GM10266 (cell line): ENCODE data around the gene TMEM26.

Source experiments
- DNase-seq: peaks from one replicate; pipeline ENCODE4 v3.0.0; 2012; ENCODE audit errors: extremely low spot score
- TF ChIP-seq, protein P1 (sequence below): IDR thresholded peaks from 2 replicates; pipeline ENCODE4 v1.5.1; 2012; ENCODE audit warnings: mild to moderate bottlenecking, low read depth; ENCODE audit not compliant: control insufficient read depth, insufficient read depth; ENCODE audit errors: missing control alignments

TMEM26 gene

DNA sequence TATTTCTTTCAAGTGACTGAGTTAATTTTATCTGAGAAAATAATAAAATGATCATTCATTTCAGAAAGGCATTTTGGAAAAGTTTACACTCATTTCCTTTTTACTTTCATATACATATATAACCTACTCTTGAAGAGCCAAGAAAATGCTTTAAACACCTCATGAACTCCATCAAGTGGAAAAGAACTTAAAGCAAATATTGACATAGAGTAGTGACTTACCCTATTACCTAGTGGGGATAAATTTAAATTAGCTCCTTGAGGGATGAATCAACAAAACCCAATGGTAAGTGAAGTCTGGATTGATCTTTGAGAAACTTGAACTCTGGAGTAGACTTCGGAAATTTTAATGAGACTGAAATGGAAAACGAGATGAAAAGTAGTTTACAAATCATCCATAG lies 88.6 kb downstream of the TMEM26 start:
- no peak for DNase-seq
- TF ChIP-seq, protein P1, sequence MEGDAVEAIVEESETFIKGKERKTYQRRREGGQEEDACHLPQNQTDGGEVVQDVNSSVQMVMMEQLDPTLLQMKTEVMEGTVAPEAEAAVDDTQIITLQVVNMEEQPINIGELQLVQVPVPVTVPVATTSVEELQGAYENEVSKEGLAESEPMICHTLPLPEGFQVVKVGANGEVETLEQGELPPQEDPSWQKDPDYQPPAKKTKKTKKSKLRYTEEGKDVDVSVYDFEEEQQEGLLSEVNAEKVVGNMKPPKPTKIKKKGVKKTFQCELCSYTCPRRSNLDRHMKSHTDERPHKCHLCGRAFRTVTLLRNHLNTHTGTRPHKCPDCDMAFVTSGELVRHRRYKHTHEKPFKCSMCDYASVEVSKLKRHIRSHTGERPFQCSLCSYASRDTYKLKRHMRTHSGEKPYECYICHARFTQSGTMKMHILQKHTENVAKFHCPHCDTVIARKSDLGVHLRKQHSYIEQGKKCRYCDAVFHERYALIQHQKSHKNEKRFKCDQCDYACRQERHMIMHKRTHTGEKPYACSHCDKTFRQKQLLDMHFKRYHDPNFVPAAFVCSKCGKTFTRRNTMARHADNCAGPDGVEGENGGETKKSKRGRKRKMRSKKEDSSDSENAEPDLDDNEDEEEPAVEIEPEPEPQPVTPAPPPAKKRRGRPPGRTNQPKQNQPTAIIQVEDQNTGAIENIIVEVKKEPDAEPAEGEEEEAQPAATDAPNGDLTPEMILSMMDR, result no peak

DNA sequence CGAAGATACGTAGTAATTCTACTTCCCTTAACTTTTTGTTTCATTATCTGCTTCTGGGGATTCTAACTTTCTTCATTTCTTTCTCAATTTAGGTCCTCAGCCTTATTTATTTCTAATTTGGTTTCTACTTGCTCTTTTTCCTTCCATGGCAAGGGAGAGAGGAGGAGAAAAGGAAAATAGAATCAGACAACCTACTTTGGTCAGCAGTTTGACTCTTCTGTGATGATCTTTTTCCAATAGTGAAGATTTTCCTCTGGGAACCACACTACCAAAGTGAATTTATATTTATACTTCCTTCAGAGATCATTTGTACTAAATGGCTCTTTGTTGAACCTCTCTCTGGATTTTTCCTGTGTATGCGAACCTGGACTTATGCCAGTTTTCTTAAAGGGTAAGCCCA lies 90.2 kb downstream of the TMEM26 start:
- no peak for DNase-seq
- TF ChIP-seq, protein P1, result no peak

DNA sequence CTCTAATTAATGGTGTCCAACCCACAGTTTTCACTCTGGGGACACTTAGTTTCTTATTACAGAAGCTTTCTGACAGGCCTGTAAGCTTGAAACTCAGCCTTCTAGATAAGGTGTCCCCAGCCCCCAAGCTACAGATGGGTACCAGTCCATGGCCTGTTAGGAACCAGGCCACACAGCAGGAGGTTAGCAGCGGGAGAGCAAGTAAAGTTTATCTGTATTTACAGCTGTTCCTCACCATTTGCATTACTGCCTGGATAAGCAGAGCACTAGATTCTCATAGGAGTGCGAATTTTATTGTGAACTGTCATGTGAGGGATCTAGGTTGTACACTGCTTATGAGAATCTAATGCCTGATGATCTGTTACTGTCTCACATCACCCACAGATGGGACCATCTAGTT lies 93.7 kb downstream of the TMEM26 start:
- TF ChIP-seq, protein P1, result no peak

DNA sequence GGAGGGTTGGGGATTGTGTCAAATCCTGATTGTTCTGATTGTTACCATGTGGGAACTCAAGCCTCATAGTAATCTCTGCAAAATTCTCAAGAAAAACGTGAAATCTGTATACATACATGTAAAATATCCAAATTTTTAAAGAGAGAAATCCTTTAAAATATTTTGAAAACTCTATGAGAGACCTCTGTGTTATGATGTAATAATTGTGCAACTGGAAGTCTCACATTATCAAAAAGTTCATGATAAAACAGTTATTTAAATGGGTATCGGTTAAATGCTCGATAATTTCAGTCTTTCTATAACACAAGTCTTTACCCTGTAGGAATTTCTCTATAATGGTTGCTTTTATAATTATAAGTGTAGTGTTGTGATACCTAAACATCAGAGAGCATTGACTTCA lies 95.5 kb downstream of the TMEM26 start:
- TF ChIP-seq, protein P1, result no peak
- DNase-seq, result no peak

More for the DNA sequence above, 93.7 kb downstream of the TMEM26 start:
- DNase-seq, result no peak
